Psoas muscle (tissue), 8 donors: Measurements from ENCODE around the gene WDR26. TPM values are rescaled to one million over a fixed set of nuclear protein-coding genes. Genes with fewer than 3 reads are reported as not detected.
"Not testable (repeated sequence)": the region's sequence is repeated elsewhere in the genome, so short reads cannot be mapped to it uniquely, and the experiment has no call there.

Experiments used
- ATAC-seq, 4 donors: fragments of 200-7000 bp; cut with Tn5 transposase; one replicate each; pipeline ENCODE4 v1.9.1; 2020; ENCODE audit warnings: moderate library complexity in 3 of 4, mild to moderate bottlenecking in 2 of 4
- DNase-seq, 2 donors: peaks; one replicate each; pipeline ENCODE4 v3.0.0-alpha.2; 2020
- H3K27ac ChIP-seq: fragments of 200-600 bp; one replicate; pipeline ENCODE4 v1.8.0; 2022
- H3K27me3 ChIP-seq, 3 donors: fragments of 200-600 bp in 1 of 3; one replicate each; pipeline versions ENCODE4 v1.6.1 to v1.8.0; 2013 to 2022; ENCODE audit warnings: low read length in 2 of 3, mild to moderate bottlenecking in 2 of 3, moderate library complexity in 1 of 3; ENCODE audit not compliant: insufficient read depth in 3 of 3
- H3K36me3 ChIP-seq, 2 donors: fragments of 200-600 bp in 1 of 2; one replicate each; pipeline versions ENCODE4 v1.6.1 to v1.8.0; 2013 to 2022; ENCODE audit warnings: low read depth in 1 of 2, mild to moderate bottlenecking in 1 of 2, moderate library complexity in 1 of 2; ENCODE audit not compliant: insufficient read depth in 1 of 2
- H3K4me1 ChIP-seq: fragments of 200-600 bp; one replicate; pipeline ENCODE4 v1.8.0; 2022
- H3K4me3 ChIP-seq: fragments of 200-600 bp; one replicate; pipeline ENCODE4 v1.8.0; 2022; ENCODE audit warnings: mild to moderate bottlenecking
- H3K9me3 ChIP-seq: fragments of 200-600 bp; one replicate; pipeline ENCODE4 v1.8.0; 2022
- CTCF ChIP-seq: fragments of 200-600 bp; IDR thresholded peaks from one replicate; pipeline ENCODE4 v1.8.0; 2022; ENCODE audit warnings: antibody characterized with exemption
- WGBS, 3 donors: extraction: QIAGEN DNeasy Blood & Tissue Kit; methylation state at CpG; one replicate each; pipeline versions ENCODE4 v1.1.6 to v1.1.7; 2013; 5-methylcytosine and 5-hydroxymethylcytosine counted together
- intact Hi-C, 2 donors: fragments of 100-400 bp; cut with DNase I; formaldehyde crosslinking; loops; one replicate each; pipeline versions ENCODE4 v1.11.0 to v1.14.2; 2022
- long read RNA-seq, 2 donors: library from polyadenylated mRNA; unstranded; transcript quantifications; one replicate each; pipeline ENCODE4 v2.0.0, GENCODE V29; 2021
- polyA plus RNA-seq, 3 donors: library from polyadenylated mRNA; stranded (reverse); fragments of 200-250 nt; gene quantifications; one replicate each; pipeline ENCODE4 v1.2.3, GENCODE V29; 2013
- total RNA-seq, 4 donors: library from RNA; stranded (reverse); fragmentation: NEBNext Ultra II Directional in 2 of 4; extraction: Animal tissue kit (Norgen Biotek cat#: 25700) in 2 of 4; gene quantifications; one replicate each; pipeline versions ENCODE4 v1.2.1 to v1.2.4, GENCODE V29; 2021 to 2023
- donor health status: healthy with polysubstance abuse.
- donor health status: DM: no; HTN: no; CAD: no; lungs with moderate emphysema.
- donor health status: Bipolar disorder and iron deficiency.
- donor health status: healthy.
- donor health status: DM: yes; HTN: yes; CAD: no.
- donor health status: DM: no; HTN: no; CAD: no.
- donor health status: DM: no; HTN: no; CAD: no.
- donor health status: DM: yes; HTN: yes; CAD: no.

WDR26 gene
- total RNA-seq (100 to 1,000 TPM in 3 of 4 donors, 10 to 100 TPM in 1; 82.4 to 114 (median 107) TPM), polyA plus RNA-seq (10 to 100 TPM; 29.1 to 68.0 (median 35.2) TPM)
- long read RNA-seq, donor 1, full-length matches to known transcripts = 21 of 58 reads
- long read RNA-seq, donor 1, partial matches to known transcripts = 2 of 58 reads
- long read RNA-seq, donor 1, other reads (novel, unspliced or antisense) = 35 of 58 reads
- long read RNA-seq, donor 2, full-length matches to known transcripts = 15 of 61 reads
- long read RNA-seq, donor 2, partial matches to known transcripts = 7 of 61 reads
- long read RNA-seq, donor 2, other reads (novel, unspliced or antisense) = 39 of 61 reads

DNA sequence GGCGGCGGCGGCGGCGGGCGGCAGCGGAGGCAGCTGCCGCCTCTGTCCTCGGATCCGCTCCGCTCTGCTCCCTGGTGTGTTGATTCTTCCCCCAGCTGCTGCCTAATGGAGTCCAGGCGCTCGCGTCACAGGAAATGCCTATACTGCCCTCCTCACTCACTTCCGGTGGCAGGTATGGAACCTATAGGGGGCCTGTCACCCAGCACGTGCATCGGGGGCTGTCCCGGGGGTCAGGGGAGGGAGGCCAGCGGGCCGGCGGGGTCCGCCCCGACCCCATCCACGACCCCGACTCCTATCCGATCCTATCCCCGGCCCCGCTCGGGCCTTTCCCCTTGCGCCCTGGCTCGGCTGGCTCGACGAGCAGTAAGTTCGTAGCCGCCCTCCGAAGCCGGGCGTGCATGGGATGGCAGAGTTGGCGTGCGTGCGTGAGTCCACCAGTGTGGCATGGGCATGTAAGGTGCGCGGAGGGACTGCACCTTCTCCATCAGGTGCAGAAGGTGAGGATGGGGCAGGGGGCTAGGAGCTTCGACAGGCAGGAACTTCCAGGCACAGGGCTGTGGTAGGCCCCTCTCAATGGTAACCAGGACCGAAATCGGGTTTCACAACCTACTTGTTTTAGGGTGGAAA, at the start of gene WDR26:
TSS of gene WDR26 (minus strand) at position 107 of the 627 bp plus-strand sequence.
- WGBS, 3 donors = 0 to 1% (median 1%) methylated on average over 34 to 46 of the region's 46 CpGs
- no peak for TF ChIP-seq CTCF
- Histone ChIP-seq H3K36me3 (peaks cover 0 to 20% of the 10 kb centered on the region in 2 donors), H3K27me3 (no peaks in the 10 kb centered on the region), H3K4me3 (peak within 1 kb of the TSS; percentile 85), H3K4me1 (peaks cover 35% of the 10 kb centered on the region), H3K27ac (peak within 1 kb of the TSS; percentile 96), H3K9me3 (no peaks in the 10 kb centered on the region)
- DNase-seq (peak; percentile 76 to 88), ATAC-seq (peak; percentile 81 to 89 (median 84))
- intact Hi-C loops = loop anchor here in 1 of 2 donors (2.0 kb wide), 1 partner anchor 20 kb away; no protein-coding TSS in a partner anchor

- H3K36me3 ChIP-seq, H3K4me1 ChIP-seq, H3K27ac ChIP-seq, ATAC-seq, intact Hi-C loops, H3K9me3 ChIP-seq, H3K4me3 ChIP-seq, H3K27me3 ChIP-seq, DNase-seq: not testable (repeated sequence)
- WGBS, 3 donors = 94 to 96% (median 95%) methylated on average over 7 of the region's 7 CpGs
Observed at GRCh38 chr1:224483206-224483605, 48.6 kb upstream of the WDR26 start.

- 59 to 71% (median 64%) methylated on average over 4 of the region's 4 CpGs for WGBS, 3 donors
- Histone ChIP-seq H3K4me3 (no peak overlapping the region), H3K27me3 (no peaks in the 10 kb centered on the region), H3K9me3 (no peaks in the 10 kb centered on the region), H3K4me1 (no peaks in the 10 kb centered on the region), H3K27ac (no peak overlapping the region), H3K36me3 (no peaks in the 10 kb centered on the region)
- intact Hi-C loops = no loop called here
- no peak for DNase-seq
- no peak for TF ChIP-seq CTCF
- no peak for ATAC-seq
Observed at GRCh38 chr1:224482619-224483018, 48.0 kb upstream of the WDR26 start.

DNA sequence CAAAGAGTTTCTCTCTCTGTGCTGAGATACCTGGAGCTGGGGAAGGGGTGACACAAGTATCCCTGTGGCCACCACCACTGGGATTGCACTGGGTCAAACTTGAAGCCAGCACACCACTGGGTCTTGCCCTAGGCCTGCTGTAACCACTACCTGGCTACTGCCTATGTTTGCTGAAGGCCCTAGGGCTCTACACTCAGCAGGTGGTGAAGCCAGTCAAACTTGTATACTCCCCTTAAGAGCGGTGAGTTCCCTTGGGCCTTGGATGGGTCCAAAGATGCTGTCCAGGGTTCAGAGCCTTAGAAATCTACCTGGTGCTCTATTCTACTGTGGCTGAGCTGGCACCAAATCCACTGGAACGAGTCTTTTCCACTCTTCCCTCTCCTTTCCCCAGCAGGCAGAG, 47.0 kb upstream of the WDR26 start:
- 79 to 81% (median 80%) methylated on average over 2 of the region's 2 CpGs for WGBS, 3 donors
- H3K4me1 ChIP-seq = no peaks in the 10 kb centered on the region
- intact Hi-C loops = no loop called here
- no peak overlapping the region for H3K4me3 ChIP-seq
- no peak overlapping the region for H3K27ac ChIP-seq
- TF ChIP-seq CTCF = no peak
- H3K27me3 ChIP-seq = no peaks in the 10 kb centered on the region
- ATAC-seq (no peak), DNase-seq (no peak)
- no peaks in the 10 kb centered on the region for H3K9me3 ChIP-seq
- no peaks in the 10 kb centered on the region for H3K36me3 ChIP-seq

GRCh38 chr1:224480888-224481459, 46.4 kb upstream of the WDR26 start:
- H3K4me1 ChIP-seq, ATAC-seq, intact Hi-C loops, H3K27ac ChIP-seq, H3K36me3 ChIP-seq, H3K9me3 ChIP-seq, H3K4me3 ChIP-seq, H3K27me3 ChIP-seq, DNase-seq: not testable (repeated sequence)
- WGBS, 3 donors = 95 to 99% (median 96%) methylated on average over 4 of the region's 4 CpGs

DNA sequence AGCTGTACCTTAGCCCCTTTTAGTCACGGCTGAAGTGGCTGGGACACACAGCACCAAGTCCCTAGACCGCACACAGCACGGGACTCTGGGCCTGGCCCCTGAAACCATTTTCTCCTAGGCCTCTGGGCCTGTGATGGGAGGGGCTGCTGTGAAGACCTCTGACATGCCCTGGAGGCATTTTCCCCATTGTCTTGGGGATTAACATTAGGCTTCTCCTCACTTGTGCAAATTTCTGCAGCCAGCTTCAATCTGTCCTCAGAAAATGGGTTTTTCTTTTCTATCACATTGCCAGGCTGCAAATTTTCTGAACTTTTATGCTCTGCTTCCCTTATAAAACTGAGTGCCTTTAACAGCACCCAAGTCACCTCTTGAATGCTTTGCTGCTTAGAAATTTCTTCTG, 45.6 kb upstream of the WDR26 start:
- 91 to 97% (median 95%) methylated on average over 3 of the region's 3 CpGs for WGBS, 3 donors
- H3K27ac ChIP-seq, DNase-seq, H3K4me1 ChIP-seq, H3K4me3 ChIP-seq, ATAC-seq, intact Hi-C loops, H3K9me3 ChIP-seq, H3K36me3 ChIP-seq, H3K27me3 ChIP-seq: not testable (repeated sequence)
